ENCODE data around the gene FLRT2. TPM values are rescaled to one million over a fixed set of nuclear protein-coding genes. Genes with fewer than 3 reads are reported as not detected.

FLRT2 gene
- total and polyA plus RNA-seq, 2 donors (not counting 1 experiment from before 2014, with no cell fraction given): not detected

DNA sequence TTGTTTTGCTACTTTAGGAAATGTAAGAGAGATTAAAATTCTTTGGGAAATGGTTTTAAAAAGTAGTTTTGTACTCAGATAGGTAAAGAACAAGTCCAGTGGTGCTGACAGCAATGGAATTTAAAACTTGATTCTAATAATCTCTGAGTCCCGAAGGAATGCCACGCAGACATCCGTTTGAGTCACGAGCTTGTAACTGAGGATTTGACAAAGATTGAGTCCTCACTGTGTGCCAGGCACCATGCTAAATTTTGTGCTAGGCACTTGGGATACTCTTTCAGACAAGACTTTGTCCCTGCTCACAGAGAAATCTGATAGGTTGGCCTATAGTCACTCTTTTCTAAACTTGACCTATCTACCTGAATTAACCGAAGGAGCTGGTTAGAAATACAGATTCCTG lies 12.7 kb downstream of the FLRT2 start:
- no peaks in the 10 kb centered on the region for H3K9me3 ChIP-seq (ENCODE audit: control extremely low read depth in 1 of 3, control insufficient read depth in 2 of 3, insufficient read depth in 1 of 3, low read length in 2 of 3)
- Mint-ChIP-seq H3K27me3 (no peaks in the 10 kb centered on the region), H3K9me3 (ENCODE audit: insufficient read depth) (peaks cover 2% of the 10 kb centered on the region), H3K4me3 (no peak overlapping the region), H3K27ac (no peak overlapping the region), H3K4me1 (no peaks in the 10 kb centered on the region)
- no peak overlapping the region for H2AFZ ChIP-seq (ENCODE audit: insufficient read depth, low read depth, low read length, poor library complexity, severe bottlenecking)
- no peak for DNase-seq
- no peak overlapping the region for H3K9ac ChIP-seq (ENCODE audit: low read length)
- no peaks in the 10 kb centered on the region for H3K79me2 ChIP-seq (ENCODE audit: control insufficient read depth, insufficient read depth, low read length)
- H4K20me1 ChIP-seq (ENCODE audit: control insufficient read depth, insufficient read depth, low read length, poor library complexity, severe bottlenecking): no peaks in the 10 kb centered on the region
- intact Hi-C loops (cut with micrococcal nuclease): no loop called here
- CTCF ChIA-PET: no interaction called here
- no peaks in the 10 kb centered on the region for H3K36me3 ChIP-seq (replicated peaks in 1 of 2; ENCODE audit: control extremely low read depth in 1 of 2, control insufficient read depth in 1 of 2, extremely low read depth in 1 of 2, insufficient read depth in 2 of 2, low read length in 1 of 2)
- no peaks in the 10 kb centered on the region for H3K4me1 ChIP-seq (ENCODE audit: control insufficient read depth in 2 of 2, insufficient read depth in 2 of 2, low read length in 2 of 2)
- H3K27me3 ChIP-seq (replicated peaks in 1 of 4; ENCODE audit: control extremely low read depth in 1 of 4, control insufficient read depth in 3 of 4, insufficient read depth in 4 of 4, low read length in 3 of 4): no peaks in the 10 kb centered on the region
- WGBS (ENCODE audit: insufficient coverage): 79% methylated on average over 4 of the region's 5 CpGs
- no peak overlapping the region for H3K4me3 ChIP-seq (ENCODE audit: control extremely low read depth in 1 of 5, extremely low read depth in 1 of 5, insufficient read depth in 1 of 5, low read depth in 2 of 5, low read length in 4 of 5)
- TF ChIP-seq, protein P1, sequence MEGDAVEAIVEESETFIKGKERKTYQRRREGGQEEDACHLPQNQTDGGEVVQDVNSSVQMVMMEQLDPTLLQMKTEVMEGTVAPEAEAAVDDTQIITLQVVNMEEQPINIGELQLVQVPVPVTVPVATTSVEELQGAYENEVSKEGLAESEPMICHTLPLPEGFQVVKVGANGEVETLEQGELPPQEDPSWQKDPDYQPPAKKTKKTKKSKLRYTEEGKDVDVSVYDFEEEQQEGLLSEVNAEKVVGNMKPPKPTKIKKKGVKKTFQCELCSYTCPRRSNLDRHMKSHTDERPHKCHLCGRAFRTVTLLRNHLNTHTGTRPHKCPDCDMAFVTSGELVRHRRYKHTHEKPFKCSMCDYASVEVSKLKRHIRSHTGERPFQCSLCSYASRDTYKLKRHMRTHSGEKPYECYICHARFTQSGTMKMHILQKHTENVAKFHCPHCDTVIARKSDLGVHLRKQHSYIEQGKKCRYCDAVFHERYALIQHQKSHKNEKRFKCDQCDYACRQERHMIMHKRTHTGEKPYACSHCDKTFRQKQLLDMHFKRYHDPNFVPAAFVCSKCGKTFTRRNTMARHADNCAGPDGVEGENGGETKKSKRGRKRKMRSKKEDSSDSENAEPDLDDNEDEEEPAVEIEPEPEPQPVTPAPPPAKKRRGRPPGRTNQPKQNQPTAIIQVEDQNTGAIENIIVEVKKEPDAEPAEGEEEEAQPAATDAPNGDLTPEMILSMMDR (IDR thresholded peaks at IDR 0.05): no peak
- TF ChIP-seq EZH2 (IDR thresholded peaks at IDR 0.05; ENCODE audit: borderline replicate concordance, insufficient read depth, low read depth, low read length, poor library complexity, severe bottlenecking): no peak
- POLR2A ChIA-PET: no interaction called here
- H3K27ac ChIP-seq (ENCODE audit: low read length in 2 of 2): no peak overlapping the region
- no peak overlapping the region for H3K4me2 ChIP-seq (replicated peaks; ENCODE audit: low read depth, low read length, poor library complexity, severe bottlenecking)
- no peak for ATAC-seq (ENCODE audit: low read depth)

DNA sequence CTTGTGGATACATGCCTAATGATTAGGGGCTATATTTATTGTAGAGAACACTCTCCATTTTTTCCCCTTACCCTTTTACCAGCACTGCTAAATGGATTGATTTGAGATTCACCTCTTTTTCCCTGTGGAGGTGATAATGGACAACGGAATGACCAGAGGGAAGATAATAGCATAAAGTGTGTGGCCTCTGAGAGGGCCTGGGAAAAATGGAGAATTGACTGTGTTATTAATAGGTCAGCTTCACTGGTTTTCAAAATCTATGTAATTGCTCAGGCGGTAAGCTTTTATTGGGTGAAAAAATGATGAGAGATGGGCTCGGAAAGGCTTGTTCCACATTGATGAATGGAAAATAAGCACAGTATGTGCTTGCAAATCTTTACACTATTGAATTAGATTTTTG lies 15.8 kb downstream of the FLRT2 start:
- WGBS (ENCODE audit: insufficient coverage): 100% methylated on average over 1 of the region's 3 CpGs

More for the DNA sequence above, 15.8 kb downstream of the FLRT2 start:
- Histone ChIP-seq H3K79me2 (ENCODE audit: control insufficient read depth, insufficient read depth, low read length) (no peaks in the 10 kb centered on the region), H3K27me3 (replicated peaks in 1 of 4; ENCODE audit: control extremely low read depth in 1 of 4, control insufficient read depth in 3 of 4, insufficient read depth in 4 of 4, low read length in 3 of 4) (no peaks in the 10 kb centered on the region), H3K4me3 (ENCODE audit: control extremely low read depth in 1 of 5, extremely low read depth in 1 of 5, insufficient read depth in 1 of 5, low read depth in 2 of 5, low read length in 4 of 5) (no peak overlapping the region), H3K9ac (ENCODE audit: low read length) (no peak overlapping the region), H4K20me1 (ENCODE audit: control insufficient read depth, insufficient read depth, low read length, poor library complexity, severe bottlenecking) (no peaks in the 10 kb centered on the region), H3K4me2 (replicated peaks; ENCODE audit: low read depth, low read length, poor library complexity, severe bottlenecking) (no peak overlapping the region), H2AFZ (ENCODE audit: insufficient read depth, low read depth, low read length, poor library complexity, severe bottlenecking) (no peak overlapping the region), H3K4me1 (ENCODE audit: control insufficient read depth in 2 of 2, insufficient read depth in 2 of 2, low read length in 2 of 2) (no peaks in the 10 kb centered on the region), H3K9me3 (ENCODE audit: control extremely low read depth in 1 of 3, control insufficient read depth in 2 of 3, insufficient read depth in 1 of 3, low read length in 2 of 3) (peaks cover 0 to 7% (median 2%) of the 10 kb centered on the region in 3 donors), H3K36me3 (replicated peaks in 1 of 2; ENCODE audit: control extremely low read depth in 1 of 2, control insufficient read depth in 1 of 2, extremely low read depth in 1 of 2, insufficient read depth in 2 of 2, low read length in 1 of 2) (no peaks in the 10 kb centered on the region), H3K27ac (ENCODE audit: low read length in 2 of 2) (no peak overlapping the region)
- TF ChIP-seq, protein P1 (IDR thresholded peaks at IDR 0.05): no peak
- no peak for TF ChIP-seq EZH2 (IDR thresholded peaks at IDR 0.05; ENCODE audit: borderline replicate concordance, insufficient read depth, low read depth, low read length, poor library complexity, severe bottlenecking)
- Mint-ChIP-seq H3K27me3 (no peaks in the 10 kb centered on the region), H3K4me1 (no peaks in the 10 kb centered on the region), H3K9me3 (ENCODE audit: insufficient read depth) (peaks cover 2% of the 10 kb centered on the region), H3K27ac (no peak overlapping the region), H3K4me3 (no peak overlapping the region)
- no peak for DNase-seq
- no peak for ATAC-seq (ENCODE audit: low read depth)
- intact Hi-C loops (cut with micrococcal nuclease): no loop called here
- CTCF ChIA-PET: no interaction called here
- POLR2A ChIA-PET: no interaction called here

All from B cell (primary cell).